ENCODE measurements around the gene TSPAN18.

- no peak for TF ChIP-seq CTCF (IDR thresholded peaks at IDR 0.05; ENCODE audit: control extremely low read depth in 1 of 3, insufficient read depth in 1 of 3, low read depth in 1 of 3, low read length in 3 of 3)
- TF ChIP-seq GABPA (IDR thresholded peaks at IDR 0.05; ENCODE audit: borderline replicate concordance, insufficient read depth, low read length), result no peak
- TF ChIP-seq ATF2 (IDR thresholded peaks at IDR 0.05; ENCODE audit: low read length), result no peak
- TF ChIP-seq EZH2 (IDR thresholded peaks at IDR 0.05; ENCODE audit: low read depth, low read length, severe bottlenecking), result no peak
- no peak for TF ChIP-seq YY1 (IDR thresholded peaks at IDR 0.05; ENCODE audit: low read depth, low read length)
- no peak for TF ChIP-seq JUN (IDR thresholded peaks at IDR 0.05; ENCODE audit: low read depth, low read length)
- TF ChIP-seq MAFK (IDR thresholded peaks at IDR 0.05; ENCODE audit: low read depth, low read length), result no peak
- TF ChIP-seq RBBP5 (IDR thresholded peaks at IDR 0.05; ENCODE audit: borderline replicate concordance, low read depth, low read length), result no peak
- TF ChIP-seq POLR2A (IDR thresholded peaks at IDR 0.05; ENCODE audit: control extremely low read depth in 1 of 2, low read depth in 2 of 2, low read length in 2 of 2), result no peak
Measured at GRCh38 chr11:44701276-44701675, 25.5 kb upstream of the TSPAN18 start.
